ENCODE data around the gene RHBDL1.

RHBDL1 gene

GRCh38 chr16:679814-680624 lies 4.5 kb downstream of the RHBDL1 start, which contains the start of gene STUB1:
STUB1 (plus strand) TSS chr16:680410; CDS start chr16:680526, 116 bp downstream.
- no peak for TF ChIP-seq REST (IDR thresholded peaks at IDR 0.05; ENCODE audit: insufficient read depth in 1 of 2, low read depth in 2 of 2, low read length in 2 of 2)

GRCh38 chr16:680625-680945 lies 5.1 kb downstream of the RHBDL1 start:
- no peak; the same call in 1 of the 2 replicates for TF ChIP-seq SIN3A (IDR thresholded peaks at IDR 0.05; ENCODE audit: borderline replicate concordance, insufficient read depth, low read length)
- TF ChIP-seq REST (IDR thresholded peaks at IDR 0.05; ENCODE audit: insufficient read depth in 1 of 2, low read depth in 2 of 2, low read length in 2 of 2) = no peak
- TF ChIP-seq TAF1 (IDR thresholded peaks at IDR 0.05; ENCODE audit: borderline replicate concordance, insufficient read depth, low read length) = no peak
- TF ChIP-seq POLR2AphosphoS5 (IDR thresholded peaks at IDR 0.05; ENCODE audit: low read depth, low read length) = no peak
- TF ChIP-seq FOXP2 (optimal IDR thresholded peaks at IDR 0.05; ENCODE audit: borderline replicate concordance, extremely low read depth, extremely low read length, insufficient read depth) = no peak

- 0 out of 2 replicates have a peak, but pooled peaks have one; percentile 24 for TF ChIP-seq SIN3A (IDR thresholded peaks at IDR 0.05; ENCODE audit: borderline replicate concordance, insufficient read depth, low read length)
- TF ChIP-seq FOXP2 (optimal IDR thresholded peaks at IDR 0.05; ENCODE audit: borderline replicate concordance, extremely low read depth, extremely low read length, insufficient read depth) = no peak
- no peak for TF ChIP-seq POLR2AphosphoS5 (IDR thresholded peaks at IDR 0.05; ENCODE audit: low read depth, low read length)
- no peak for TF ChIP-seq REST (IDR thresholded peaks at IDR 0.05; ENCODE audit: insufficient read depth in 1 of 2, low read depth in 2 of 2, low read length in 2 of 2)
- no peak for TF ChIP-seq TAF1 (IDR thresholded peaks at IDR 0.05; ENCODE audit: borderline replicate concordance, insufficient read depth, low read length)
Observed at GRCh38 chr16:680967-681745, 5.7 kb downstream of the RHBDL1 start.

GRCh38 chr16:681746-682427 lies 6.4 kb downstream of the RHBDL1 start:
- no peak for TF ChIP-seq REST (IDR thresholded peaks at IDR 0.05; ENCODE audit: insufficient read depth in 1 of 2, low read depth in 2 of 2, low read length in 2 of 2)
- TF ChIP-seq TAF1 (IDR thresholded peaks at IDR 0.05; ENCODE audit: borderline replicate concordance, insufficient read depth, low read length) = no peak

Measured in PFSK-1 (cell line).